Caco-2 (cell line): Measurements from ENCODE around the gene STK10. TPM values are rescaled to one million over a fixed set of nuclear protein-coding genes. Genes with fewer than 3 reads are reported as not detected.

ENCODE experiments used
- BruUV-seq: library from RNA; stranded (reverse); fragments of 400-500 nt; replicated peaks from 2 replicates; lab custom pipeline; 2021; lab: Mats Ljungman, UMichigan
- CTCF ChIA-PET: fragments of 300-600 bp; sonication (Branson Sonifier 250); formaldehyde crosslinking; loops from one replicate; lab custom pipeline; 2022; ENCODE audit warnings: antibody characterized with exemption; lab: Charles Lee
- POLR2A ChIA-PET: fragments of 300-600 bp; sonication (Branson Sonifier 250); formaldehyde crosslinking; loops from one replicate; lab custom pipeline; 2022; ENCODE audit warnings: antibody characterized with exemption; lab: Charles Lee
- DNase-seq, 2 experiments: peaks; one replicate each; pipeline versions ENCODE4 v3.0.0 to v3.0.0-alpha.2; 2020 to 2022
- H3K27me3 ChIP-seq: replicated peaks from 2 replicates; pipeline ENCODE4 v1.6.0; 2011; ENCODE audit warnings: low read length; ENCODE audit not compliant: control insufficient read depth, insufficient read depth
- H3K36me3 ChIP-seq: 2 replicates; pipeline ENCODE4 v1.5.1; 2011; ENCODE audit warnings: low read length; ENCODE audit not compliant: control insufficient read depth, insufficient read depth
- H3K4me1 ChIP-seq: fragments of 250-450 bp; sonication (Bioruptor Pico); 2 replicates; pipeline ENCODE4 v1.5.1; 2020; ENCODE audit warnings: mild to moderate bottlenecking
- H3K4me3 ChIP-seq: 2 replicates; pipeline ENCODE4 v1.5.1; 2011; ENCODE audit warnings: low read depth, mild to moderate bottlenecking, control low read depth, low read length
- H3K9me3 ChIP-seq: fragments of 250-450 bp; sonication (Bioruptor Pico); 2 replicates; pipeline ENCODE4 v1.5.1; 2020; ENCODE audit warnings: mild to moderate bottlenecking, moderate library complexity
- H3K27ac Mint-ChIP-seq: one replicate; pipeline ENCODE4 v1.8.0; 2022; ENCODE audit warnings: mixed read lengths; ENCODE audit not compliant: unreplicated experiment
- H3K27me3 Mint-ChIP-seq: one replicate; pipeline ENCODE4 v1.8.0; 2022; ENCODE audit warnings: mixed read lengths; ENCODE audit not compliant: insufficient read depth, unreplicated experiment
- H3K36me3 Mint-ChIP-seq: one replicate; pipeline ENCODE4 v1.8.0; 2022; ENCODE audit warnings: mild to moderate bottlenecking, mixed read lengths; ENCODE audit not compliant: insufficient read depth, unreplicated experiment
- H3K4me1 Mint-ChIP-seq: one replicate; pipeline ENCODE4 v1.8.0; 2022; ENCODE audit warnings: low read depth, mixed read lengths; ENCODE audit not compliant: unreplicated experiment
- H3K4me3 Mint-ChIP-seq: one replicate; pipeline ENCODE4 v1.8.0; 2022; ENCODE audit warnings: mild to moderate bottlenecking, moderate library complexity, mixed read lengths; ENCODE audit not compliant: unreplicated experiment
- H3K9me3 Mint-ChIP-seq: one replicate; pipeline ENCODE4 v1.8.0; 2022; ENCODE audit warnings: mixed read lengths; ENCODE audit not compliant: unreplicated experiment
- CTCF ChIP-seq, 2 experiments: fragments of 200-600 bp in 1 of 2; IDR thresholded peaks; 1 replicate in 1 of 2; 2 replicates in 1 of 2; pipeline versions ENCODE4 v1.5.1 to v1.8.0; 2011 to 2022; ENCODE audit warnings: antibody characterized with exemption in 1 of 2, control low read depth in 1 of 2, inconsistent platforms in 1 of 2, low read depth in 1 of 2, low read length in 1 of 2, mild to moderate bottlenecking in 1 of 2, moderate library complexity in 1 of 2; ENCODE audit not compliant: insufficient read depth in 1 of 2, severe bottlenecking in 1 of 2, unreplicated experiment in 1 of 2
- intact Hi-C: fragments of 100-400 bp; cut with micrococcal nuclease; formaldehyde crosslinking; loops from one replicate; pipeline ENCODE4 v1.10.0; 2022; ENCODE audit not compliant: unreplicated experiment
- total RNA-seq: library from RNA; stranded (reverse); gene quantifications from 2 replicates; pipeline ENCODE4 v1.2.3, GENCODE V29; 2022

Gene STK10
- total RNA-seq, 1 experiment from 2014 or later = 10.3 TPM

- ChIA-PET POLR2A (no interaction called here), CTCF (no interaction called here)
- H3K4me3 ChIP-seq = no peak overlapping the region
- Mint-ChIP-seq H3K4me3 (no peak overlapping the region), H3K4me1 (no peaks in the 10 kb centered on the region), H3K9me3 (no peaks in the 10 kb centered on the region), H3K36me3 (peaks cover 6% of the 10 kb centered on the region), H3K27ac (no peak overlapping the region), H3K27me3 (no peaks in the 10 kb centered on the region)
- TF ChIP-seq CTCF (IDR thresholded peaks at IDR 0.05; ENCODE audit: insufficient read depth in 1 of 2, low read depth in 1 of 2, low read length in 1 of 2, severe bottlenecking in 1 of 2, unreplicated experiment in 1 of 2) = no peak
- no peaks in the 10 kb centered on the region for H3K4me1 ChIP-seq
- H3K27me3 ChIP-seq = no peaks in the 10 kb centered on the region
- BruUV-seq = no TSS peak
- H3K9me3 ChIP-seq = no peaks in the 10 kb centered on the region
- no peaks in the 10 kb centered on the region for H3K36me3 ChIP-seq
- no peak for DNase-seq
- intact Hi-C loops = no loop called here
Measured at GRCh38 chr5:172055421-172055820, 132.6 kb downstream of the STK10 start.

DNA sequence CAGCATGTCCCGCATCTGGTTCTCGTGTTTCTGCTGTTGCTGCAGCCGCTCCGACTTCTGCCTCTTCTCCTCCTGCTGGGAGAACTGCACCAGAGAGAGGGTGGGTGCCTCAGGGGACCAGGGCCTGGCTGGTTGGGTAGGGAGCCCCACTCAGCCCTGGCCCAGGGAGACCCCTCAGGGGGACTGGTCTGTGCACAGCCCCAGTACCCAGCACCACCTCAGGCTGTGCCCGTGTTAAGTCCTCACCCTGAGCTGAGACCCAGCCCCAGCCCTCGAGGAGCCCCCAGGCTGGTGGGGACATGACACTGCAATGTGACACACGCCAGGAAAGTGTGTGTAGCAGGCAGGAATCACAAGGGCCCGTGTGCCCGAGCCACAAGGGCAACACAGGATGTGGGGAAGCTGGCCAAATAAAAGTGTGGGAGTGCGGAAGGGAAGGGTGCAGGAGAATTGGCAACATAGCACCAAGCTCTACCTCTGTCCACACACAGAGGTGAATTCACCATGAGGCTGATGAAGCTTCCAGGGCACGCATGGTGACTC, 133.3 kb downstream of the STK10 start:
- no peaks in the 10 kb centered on the region for H3K27me3 Mint-ChIP-seq
- Histone ChIP-seq H3K36me3 (no peaks in the 10 kb centered on the region), H3K4me3 (no peak overlapping the region), H3K4me1 (no peaks in the 10 kb centered on the region), H3K27me3 (no peaks in the 10 kb centered on the region), H3K9me3 (no peaks in the 10 kb centered on the region)
- no peak for TF ChIP-seq CTCF (IDR thresholded peaks at IDR 0.05; ENCODE audit: insufficient read depth in 1 of 2, low read depth in 1 of 2, low read length in 1 of 2, severe bottlenecking in 1 of 2, unreplicated experiment in 1 of 2)
- no TSS peak for BruUV-seq
- no peak overlapping the region for H3K27ac Mint-ChIP-seq
- no peak for DNase-seq
- CTCF ChIA-PET = no interaction called here
- intact Hi-C loops = no loop called here
- no peak overlapping the region for H3K4me3 Mint-ChIP-seq
- peaks cover 4% of the 10 kb centered on the region for H3K36me3 Mint-ChIP-seq
- no peaks in the 10 kb centered on the region for H3K4me1 Mint-ChIP-seq
- H3K9me3 Mint-ChIP-seq = no peaks in the 10 kb centered on the region
- POLR2A ChIA-PET = no interaction called here

DNA sequence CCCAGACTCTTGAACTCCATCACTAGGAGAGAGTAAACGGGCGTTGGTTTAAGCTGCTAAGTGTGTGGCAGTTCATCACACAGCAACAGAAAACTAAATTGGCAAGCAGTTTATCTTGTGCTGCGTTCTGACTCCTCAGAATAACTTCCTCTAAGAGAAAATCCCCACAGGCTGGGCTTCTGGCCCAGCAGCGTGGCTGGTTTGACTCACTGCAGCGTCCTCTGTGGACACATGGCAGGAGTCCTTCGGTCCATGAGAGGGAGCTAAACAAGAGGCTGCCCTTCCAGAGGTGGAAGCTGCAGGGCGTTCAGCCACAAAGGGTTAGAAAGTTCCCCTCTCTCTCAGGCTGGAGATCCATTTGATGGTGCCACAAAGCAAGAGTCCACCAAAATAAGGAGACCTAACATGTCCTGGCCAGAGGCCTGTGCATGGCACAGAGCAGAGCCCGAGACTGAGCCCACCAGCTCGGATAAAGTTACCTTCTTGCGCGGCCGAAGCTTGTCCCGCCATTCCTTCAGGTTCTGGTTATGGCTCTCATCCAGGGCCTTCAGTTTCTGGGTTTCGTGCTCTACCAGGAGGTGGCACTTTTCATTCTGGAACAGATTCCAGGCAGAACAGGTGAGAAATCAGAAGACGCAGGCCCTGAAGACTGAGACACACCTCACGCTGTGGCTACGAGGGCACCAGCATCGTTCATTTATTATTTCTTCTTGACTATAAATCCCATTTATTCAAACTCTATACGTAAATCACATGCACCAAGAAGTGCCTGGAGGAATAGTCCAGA, 135.4 kb downstream of the STK10 start:
- DNase-seq = no peak
- Histone ChIP-seq H3K36me3 (no peaks in the 10 kb centered on the region), H3K9me3 (no peaks in the 10 kb centered on the region), H3K27me3 (no peaks in the 10 kb centered on the region), H3K4me3 (no peak overlapping the region), H3K4me1 (no peaks in the 10 kb centered on the region)
- H3K36me3 Mint-ChIP-seq = peaks cover 5% of the 10 kb centered on the region
- no TSS peak for BruUV-seq
- H3K27ac Mint-ChIP-seq = no peak overlapping the region
- no peak overlapping the region for H3K4me3 Mint-ChIP-seq
- ChIA-PET POLR2A (no interaction called here), CTCF (no interaction called here)
- no peaks in the 10 kb centered on the region for H3K4me1 Mint-ChIP-seq
- no peaks in the 10 kb centered on the region for H3K9me3 Mint-ChIP-seq
- no peaks in the 10 kb centered on the region for H3K27me3 Mint-ChIP-seq
- intact Hi-C loops = no loop called here
- no peak for TF ChIP-seq CTCF (IDR thresholded peaks at IDR 0.05; ENCODE audit: insufficient read depth in 1 of 2, low read depth in 1 of 2, low read length in 1 of 2, severe bottlenecking in 1 of 2, unreplicated experiment in 1 of 2)
